LNCaP clone FGC (cell line): ENCODE data around the gene KIAA0319L.

ENCODE experiments used
- DNase-seq: peaks from one replicate; pipeline ENCODE4 v3.0.0-alpha.2; 2011; ENCODE audit warnings: low read depth
- H3K4me3 ChIP-seq: 2 replicates; pipeline ENCODE4 v1.5.1; 2011; ENCODE audit warnings: mild to moderate bottlenecking, low read depth, low read length, control low read depth
- TF ChIP-seq, protein P1 (sequence below): IDR thresholded peaks from 2 replicates; pipeline ENCODE4 v1.5.1; 2012; ENCODE audit warnings: mild to moderate bottlenecking; ENCODE audit not compliant: control insufficient read depth, insufficient read depth; ENCODE audit errors: extremely low read depth

The KIAA0319L gene

DNA sequence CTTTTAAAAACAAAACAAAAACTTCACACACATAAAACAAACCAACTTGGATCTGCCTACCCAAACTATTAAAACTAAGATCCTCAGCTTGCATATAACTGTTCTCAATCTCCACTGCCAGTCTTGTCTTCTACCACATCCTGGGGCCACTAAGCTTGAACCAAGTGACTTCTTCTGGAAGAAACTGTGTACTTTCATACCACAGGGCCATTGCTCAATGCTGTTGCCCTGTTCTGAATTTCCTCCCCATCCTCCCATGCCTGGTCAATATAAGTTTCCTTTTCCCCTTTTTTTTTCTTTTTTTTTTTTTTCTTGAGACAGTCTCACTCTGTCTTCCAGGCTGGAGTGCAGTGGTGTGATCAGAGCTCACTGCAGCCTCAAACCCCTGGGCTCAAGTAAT, 109.9 kb downstream of the KIAA0319L start:
- DNase-seq = no peak
- no peak overlapping the region for H3K4me3 ChIP-seq
- TF ChIP-seq, protein P1, sequence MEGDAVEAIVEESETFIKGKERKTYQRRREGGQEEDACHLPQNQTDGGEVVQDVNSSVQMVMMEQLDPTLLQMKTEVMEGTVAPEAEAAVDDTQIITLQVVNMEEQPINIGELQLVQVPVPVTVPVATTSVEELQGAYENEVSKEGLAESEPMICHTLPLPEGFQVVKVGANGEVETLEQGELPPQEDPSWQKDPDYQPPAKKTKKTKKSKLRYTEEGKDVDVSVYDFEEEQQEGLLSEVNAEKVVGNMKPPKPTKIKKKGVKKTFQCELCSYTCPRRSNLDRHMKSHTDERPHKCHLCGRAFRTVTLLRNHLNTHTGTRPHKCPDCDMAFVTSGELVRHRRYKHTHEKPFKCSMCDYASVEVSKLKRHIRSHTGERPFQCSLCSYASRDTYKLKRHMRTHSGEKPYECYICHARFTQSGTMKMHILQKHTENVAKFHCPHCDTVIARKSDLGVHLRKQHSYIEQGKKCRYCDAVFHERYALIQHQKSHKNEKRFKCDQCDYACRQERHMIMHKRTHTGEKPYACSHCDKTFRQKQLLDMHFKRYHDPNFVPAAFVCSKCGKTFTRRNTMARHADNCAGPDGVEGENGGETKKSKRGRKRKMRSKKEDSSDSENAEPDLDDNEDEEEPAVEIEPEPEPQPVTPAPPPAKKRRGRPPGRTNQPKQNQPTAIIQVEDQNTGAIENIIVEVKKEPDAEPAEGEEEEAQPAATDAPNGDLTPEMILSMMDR = no peak

DNA sequence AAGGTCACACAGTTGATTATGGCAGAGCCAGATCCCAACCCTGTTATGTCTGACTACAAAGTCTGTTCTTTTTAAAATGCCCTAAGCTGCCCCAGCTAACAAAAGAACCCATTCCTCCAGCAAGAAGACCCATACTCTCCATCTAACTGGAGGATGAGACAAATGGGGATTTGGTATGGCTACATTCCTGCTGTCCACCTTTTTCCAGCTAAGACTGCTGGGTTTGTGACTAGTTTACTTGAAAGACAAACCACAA, 112.8 kb downstream of the KIAA0319L start:
- H3K4me3 ChIP-seq = no peak overlapping the region
- TF ChIP-seq, protein P1 = no peak
- no peak for DNase-seq

DNA sequence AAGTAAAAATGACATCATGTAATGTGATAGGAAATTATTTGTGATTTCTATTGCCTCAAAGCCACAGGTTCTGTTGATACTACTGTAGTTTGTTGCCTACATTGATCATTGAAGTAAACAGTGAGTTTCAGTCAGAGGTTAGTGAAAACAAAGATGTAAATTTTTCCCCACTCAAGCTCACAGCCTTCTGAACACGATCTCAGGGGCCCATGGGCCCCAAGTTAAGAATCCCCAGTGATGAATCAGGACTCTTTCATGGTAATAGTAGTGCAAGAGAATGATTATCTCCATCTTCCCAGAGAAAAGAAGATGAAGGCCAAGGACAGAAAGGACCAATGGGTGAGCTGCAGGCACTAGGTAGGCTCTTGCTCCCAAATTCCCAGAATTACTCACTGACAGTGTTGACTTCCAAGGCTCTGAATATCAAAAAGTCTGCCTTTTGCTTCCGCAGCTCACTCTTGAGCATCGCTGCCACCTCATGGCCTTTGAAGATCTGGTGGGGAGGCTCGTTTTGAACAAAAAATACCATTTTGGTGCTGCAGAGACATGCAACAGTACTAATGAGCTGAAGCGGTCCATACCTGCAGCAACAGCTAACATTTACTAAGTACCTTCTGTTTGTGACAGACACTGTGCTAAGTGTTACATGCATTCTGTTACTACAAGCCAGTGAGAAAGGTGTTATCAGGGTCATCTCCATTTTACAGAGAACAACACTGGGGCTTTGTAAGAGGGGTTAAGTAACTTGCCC, 113.3 kb downstream of the KIAA0319L start:
- TF ChIP-seq, protein P1 = peak; percentile 41
- no peak overlapping the region for H3K4me3 ChIP-seq
- DNase-seq = no peak

DNA sequence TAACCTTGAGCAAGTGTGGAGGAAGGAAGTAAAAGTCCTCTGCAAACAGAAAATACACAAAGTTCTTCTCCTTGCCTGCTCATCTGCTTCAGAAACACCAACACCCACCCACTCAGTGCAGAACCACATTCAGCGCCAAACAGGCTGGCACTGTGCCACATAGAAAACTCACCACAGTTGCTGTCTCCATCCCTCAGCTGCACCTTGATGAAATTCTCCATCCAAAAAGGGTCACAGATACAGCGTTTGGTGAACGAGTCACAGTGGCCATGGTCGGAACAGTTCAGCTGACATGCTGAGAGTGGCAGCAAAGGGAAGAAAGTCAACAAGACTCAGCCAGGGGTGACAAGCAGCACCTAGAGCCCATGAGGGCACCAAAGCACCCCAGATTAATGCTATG, 114.5 kb downstream of the KIAA0319L start:
- no peak for DNase-seq
- TF ChIP-seq, protein P1 = no peak
- H3K4me3 ChIP-seq = no peak overlapping the region

DNA sequence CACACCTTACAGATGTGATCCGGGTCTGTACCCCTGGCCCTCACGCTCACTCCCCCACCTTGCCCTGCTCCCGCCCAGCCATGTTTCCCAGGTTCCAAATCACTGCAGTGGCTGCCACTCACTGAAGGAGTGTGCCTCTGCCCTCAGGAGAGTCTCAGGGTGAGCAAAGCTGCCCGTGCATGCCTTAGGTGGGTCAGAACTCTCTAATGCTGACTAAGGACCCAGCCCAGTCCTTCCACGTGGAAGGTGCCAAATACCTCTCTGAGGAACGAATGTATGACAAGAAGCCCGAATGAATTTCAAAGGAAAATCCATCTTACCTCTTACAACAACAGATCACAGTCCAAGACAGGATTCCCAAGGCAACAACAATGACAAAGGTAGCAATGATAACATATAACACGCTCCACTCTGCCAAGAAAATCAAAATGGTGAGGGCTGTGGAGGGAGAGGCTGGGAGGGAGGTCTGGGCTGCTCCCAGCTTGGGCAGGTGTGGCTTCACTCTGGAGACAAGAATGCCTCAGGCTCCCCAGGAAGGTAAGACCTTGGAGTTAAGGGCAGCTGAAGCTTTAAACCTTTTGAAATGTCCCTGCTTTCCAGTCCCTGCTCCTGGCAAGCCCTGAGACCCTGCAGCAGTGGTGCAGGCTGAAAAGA, 115.2 kb downstream of the KIAA0319L start:
- no peak for DNase-seq
- TF ChIP-seq, protein P1 = no peak
- H3K4me3 ChIP-seq = no peak overlapping the region

DNA sequence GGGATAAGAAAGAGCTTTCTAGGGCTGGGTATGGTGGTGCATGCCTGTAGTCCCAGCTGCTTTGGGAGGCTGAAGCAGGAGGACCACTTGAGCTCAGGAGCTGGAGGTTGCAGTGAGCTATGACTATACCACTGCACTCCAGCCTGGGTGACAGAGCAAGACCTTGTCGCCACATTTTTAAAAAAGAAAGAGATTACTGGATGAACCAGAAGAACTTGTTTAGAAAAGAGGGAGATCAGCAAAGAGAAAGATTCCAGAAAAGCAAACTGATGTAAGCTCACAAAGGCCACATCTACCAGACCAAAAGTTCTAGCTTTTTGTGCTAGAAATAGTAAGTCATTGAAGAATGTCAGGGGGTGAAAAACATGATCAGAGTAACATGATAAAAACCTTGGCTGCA, 117.6 kb downstream of the KIAA0319L start:
- no peak overlapping the region for H3K4me3 ChIP-seq
- TF ChIP-seq, protein P1 = no peak
- DNase-seq = no peak

DNA sequence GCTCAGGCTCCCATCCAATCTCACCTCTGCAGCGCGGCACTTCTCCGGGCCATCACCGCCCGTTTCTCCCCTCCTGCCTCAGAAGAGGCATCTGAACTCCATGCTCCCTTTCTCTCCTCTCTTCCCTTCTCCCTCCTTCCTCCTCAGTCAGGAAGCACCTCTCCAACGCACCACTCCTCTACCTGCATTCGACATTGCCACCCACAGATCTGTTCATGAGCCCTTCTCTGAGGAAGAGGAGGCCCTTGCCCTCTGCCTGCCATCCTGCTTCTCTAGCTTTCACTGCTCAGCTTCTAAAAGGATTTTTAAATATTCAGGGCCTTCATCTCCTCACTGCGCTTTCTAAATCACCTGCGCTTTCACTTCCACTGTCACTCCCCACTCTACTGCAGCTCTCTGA, 120.0 kb downstream of the KIAA0319L start:
- TF ChIP-seq, protein P1 = no peak
- DNase-seq = no peak
- no peak overlapping the region for H3K4me3 ChIP-seq
